OCI-LY1 (cell line): ENCODE results near the gene TRIM2.

Experiments
- H2AFZ ChIP-seq: fragments of 200-600 bp; sonication (generic), shearing (Covaris generic); 2 replicates; pipeline ENCODE4 v1.6.0; 2014; ENCODE audit warnings: antibody characterized with exemption, mild to moderate bottlenecking, low read length
- H3F3A ChIP-seq: fragments of 200-600 bp; sonication (generic), shearing (Covaris generic); 2 replicates; pipeline ENCODE4 v1.6.0; 2014; ENCODE audit warnings: mild to moderate bottlenecking, antibody characterized with exemption, low read length, moderate library complexity; ENCODE audit not compliant: insufficient read depth
- H3K27ac ChIP-seq: fragments of 200-600 bp; sonication (generic); 2 replicates; pipeline ENCODE4 v1.5.1; 2014; ENCODE audit warnings: low read length, mixed run types, mild to moderate bottlenecking, low read depth; ENCODE audit not compliant: poor library complexity, severe bottlenecking
- H3K27me3 ChIP-seq: fragments of 200-600 bp; sonication (generic); 2 replicates; pipeline ENCODE4 v1.6.0; 2014; ENCODE audit warnings: antibody characterized with exemption, mild to moderate bottlenecking, low read length, moderate library complexity; ENCODE audit not compliant: insufficient read depth
- H3K36me3 ChIP-seq: fragments of 200-600 bp; sonication (generic); 2 replicates; pipeline ENCODE4 v1.6.1; 2014; ENCODE audit warnings: mild to moderate bottlenecking, antibody characterized with exemption, low read length, moderate library complexity, mixed read lengths; ENCODE audit not compliant: insufficient read depth
- H3K4me1 ChIP-seq: fragments of 200-600 bp; sonication (generic); 2 replicates; pipeline ENCODE4 v1.5.1; 2014; ENCODE audit warnings: mild to moderate bottlenecking, low read length, moderate library complexity; ENCODE audit not compliant: insufficient read depth, severe bottlenecking
- H3K4me2 ChIP-seq: fragments of 200-600 bp; sonication (generic), shearing (Covaris generic); 2 replicates; pipeline ENCODE4 v1.6.1; 2014; ENCODE audit warnings: low read length
- H3K4me3 ChIP-seq: fragments of 200-600 bp; sonication (generic); 2 replicates; pipeline ENCODE4 v1.5.1; 2014; ENCODE audit warnings: low read length, low read depth, mild to moderate bottlenecking, mixed read lengths; ENCODE audit not compliant: poor library complexity, severe bottlenecking
- H3K79me2 ChIP-seq: fragments of 200-600 bp; shearing (Covaris generic); 2 replicates; pipeline ENCODE4 v1.6.1; 2016; ENCODE audit warnings: mixed run types, low read length, mixed read lengths; ENCODE audit not compliant: insufficient read depth
- H3K9ac ChIP-seq: fragments of 200-600 bp; sonication (generic), shearing (Covaris generic); 2 replicates; pipeline ENCODE4 v1.6.1; 2014; ENCODE audit warnings: mild to moderate bottlenecking, low read length, mixed read lengths
- H3K9me2 ChIP-seq: fragments of 200-600 bp; sonication (generic), shearing (Covaris generic); 2 replicates; pipeline ENCODE4 v1.6.1; 2014; ENCODE audit warnings: low read depth, mild to moderate bottlenecking, low read length, mixed read lengths
- H3K9me3 ChIP-seq: fragments of 200-600 bp; shearing (Covaris generic); 2 replicates; pipeline ENCODE4 v1.6.1; 2014; ENCODE audit warnings: low read length, mixed read lengths
- H4K20me1 ChIP-seq: fragments of 200-600 bp; sonication (generic), shearing (Covaris generic); 2 replicates; pipeline ENCODE4 v1.6.0; 2016; ENCODE audit warnings: mild to moderate bottlenecking, low read length; ENCODE audit not compliant: insufficient read depth
- CTCF ChIP-seq: fragments of 200-600 bp; sonication (generic), shearing (Covaris generic); IDR thresholded peaks from 2 replicates; pipeline ENCODE4 v1.5.1; 2017; ENCODE audit warnings: mild to moderate bottlenecking, antibody characterized with exemption, low read length, moderate library complexity, mixed read lengths
- EZH2 ChIP-seq: fragments of 200-600 bp; sonication (generic), shearing (Covaris generic); IDR thresholded peaks from 2 replicates; pipeline ENCODE4 v1.8.0; 2017; ENCODE audit warnings: borderline replicate concordance, mixed run types, mild to moderate bottlenecking, antibody characterized with exemption, low read length, moderate library complexity, mixed read lengths

TRIM2 gene

GRCh38 chr4:153215921-153216320 is 11.7 kb downstream of the TRIM2 start:
- Histone ChIP-seq H3K9ac (no peak overlapping the region), H4K20me1 (no peaks in the 10 kb centered on the region), H3K4me3 (no peak overlapping the region), H2AFZ (no peak overlapping the region), H3K27me3 (no peaks in the 10 kb centered on the region), H3F3A (no peaks in the 10 kb centered on the region), H3K79me2 (no peaks in the 10 kb centered on the region), H3K9me3 (no peaks in the 10 kb centered on the region), H3K9me2 (no peaks in the 10 kb centered on the region), H3K4me2 (no peak overlapping the region), H3K36me3 (no peaks in the 10 kb centered on the region), H3K4me1 (no peaks in the 10 kb centered on the region), H3K27ac (no peak overlapping the region)
- TF ChIP-seq EZH2 (no peak), CTCF (no peak)

- H2AFZ ChIP-seq: no peak overlapping the region
- H4K20me1 ChIP-seq: no peaks in the 10 kb centered on the region
- H3K36me3 ChIP-seq: no peaks in the 10 kb centered on the region
- H3K27ac ChIP-seq: no peak overlapping the region
- no peaks in the 10 kb centered on the region for H3K4me1 ChIP-seq
- no peaks in the 10 kb centered on the region for H3K27me3 ChIP-seq
- H3K9ac ChIP-seq: no peak overlapping the region
- H3K9me2 ChIP-seq: no peaks in the 10 kb centered on the region
- no peak overlapping the region for H3K4me2 ChIP-seq
- H3K79me2 ChIP-seq: no peaks in the 10 kb centered on the region
- H3K9me3 ChIP-seq: no peaks in the 10 kb centered on the region
- no peak overlapping the region for H3K4me3 ChIP-seq
- no peaks in the 10 kb centered on the region for H3F3A ChIP-seq
- no peak for TF ChIP-seq CTCF
- no peak for TF ChIP-seq EZH2
These were observed 12.3 kb downstream of the TRIM2 start for GRCh38 chr4:153216546-153216945.

- peaks cover 3% of the 10 kb centered on the region for H3K4me1 ChIP-seq
- no peaks in the 10 kb centered on the region for H3K79me2 ChIP-seq
- H2AFZ ChIP-seq: no peak overlapping the region
- no peaks in the 10 kb centered on the region for H3K9me2 ChIP-seq
- no peaks in the 10 kb centered on the region for H3K9me3 ChIP-seq
- no peak overlapping the region for H3K4me2 ChIP-seq
- no peak overlapping the region for H3K27ac ChIP-seq
- no peak overlapping the region for H3K4me3 ChIP-seq
- H3K27me3 ChIP-seq: no peaks in the 10 kb centered on the region
- H3F3A ChIP-seq: no peaks in the 10 kb centered on the region
- TF ChIP-seq CTCF (no peak), EZH2 (no peak)
- no peak overlapping the region for H3K9ac ChIP-seq
- H3K36me3 ChIP-seq: no peaks in the 10 kb centered on the region
- H4K20me1 ChIP-seq: no peaks in the 10 kb centered on the region
These were observed 13.2 kb downstream of the TRIM2 start for GRCh38 chr4:153217440-153217839.
